GM18951 (cell line): ENCODE data around the gene MKKS.

Source experiments
- POLR2A ChIP-seq: IDR thresholded peaks from 4 replicates; pipeline ENCODE4 v1.6.1; 2011; ENCODE audit warnings: mild to moderate bottlenecking; ENCODE audit not compliant: insufficient read length, insufficient read depth; ENCODE audit errors: extremely low read depth
- in situ Hi-C: fragments of 300-500 bp; cut with MboI; formaldehyde crosslinking; loops from one replicate; pipeline ENCODE4 v1.12.0; 2022; ENCODE audit warnings: low sequenced_read_pairs, mixed read lengths, inconsistent platforms; ENCODE audit not compliant: unreplicated experiment

The MKKS gene

DNA sequence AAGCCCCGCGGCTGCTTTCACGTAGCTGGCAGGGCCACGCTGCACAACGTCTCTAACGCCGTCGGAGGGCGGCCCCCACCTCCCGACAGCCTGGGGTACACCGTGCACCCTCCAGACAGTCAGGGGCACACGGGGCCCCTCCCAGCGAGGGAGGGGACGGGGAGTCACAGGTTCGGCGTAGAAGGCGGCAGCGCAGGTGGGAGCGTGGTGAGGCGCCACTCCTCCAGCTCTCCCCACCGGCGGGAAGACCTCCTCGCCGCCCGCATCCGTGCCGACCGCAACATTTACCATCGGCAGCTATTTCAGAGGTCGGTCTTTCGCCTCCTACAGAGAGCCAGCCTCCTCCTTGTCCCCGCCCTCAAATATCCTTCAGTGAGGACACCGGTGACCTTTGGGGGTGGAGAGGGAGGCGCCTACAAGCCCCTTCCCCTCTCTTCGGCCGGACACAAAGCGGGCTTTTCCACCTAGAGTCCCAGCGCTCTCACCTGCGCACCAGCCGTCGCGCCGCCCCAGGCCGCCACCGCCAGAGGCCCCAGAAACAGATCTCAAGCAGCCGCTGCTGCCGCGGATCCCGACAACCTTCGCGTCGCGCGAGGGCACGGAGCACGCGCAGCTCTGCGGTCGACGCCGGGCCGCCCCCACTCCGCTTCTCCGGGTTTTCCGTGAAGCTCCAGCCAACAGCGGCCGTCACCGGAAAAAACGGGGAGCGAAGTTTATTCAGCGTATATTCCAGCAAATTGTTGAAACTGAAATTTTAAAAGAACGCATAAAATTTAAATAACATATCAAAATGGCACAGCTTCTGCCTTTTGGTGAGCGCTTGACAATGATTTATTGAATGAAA lies at the start of gene MKKS:
TSS of gene MKKS (minus strand) at position 600 of the 844 bp plus-strand sequence. CDS start 20,708 bp downstream, outside the sequence.
- in situ Hi-C loops: no loop called here

GRCh38 chr20:10483691-10484090 lies 49.7 kb upstream of the MKKS start:
- in situ Hi-C loops: no loop called here
- no peak for TF ChIP-seq POLR2A

More for the DNA sequence above, at the start of gene MKKS:
- TF ChIP-seq POLR2A: peak; percentile 73

GRCh38 chr20:10481676-10482075 lies 47.7 kb upstream of the MKKS start:
- TF ChIP-seq POLR2A: no peak
- in situ Hi-C loops: no loop called here

- in situ Hi-C loops: no loop called here
- no peak for TF ChIP-seq POLR2A
Measured at GRCh38 chr20:10478930-10479329, 44.9 kb upstream of the MKKS start.

DNA sequence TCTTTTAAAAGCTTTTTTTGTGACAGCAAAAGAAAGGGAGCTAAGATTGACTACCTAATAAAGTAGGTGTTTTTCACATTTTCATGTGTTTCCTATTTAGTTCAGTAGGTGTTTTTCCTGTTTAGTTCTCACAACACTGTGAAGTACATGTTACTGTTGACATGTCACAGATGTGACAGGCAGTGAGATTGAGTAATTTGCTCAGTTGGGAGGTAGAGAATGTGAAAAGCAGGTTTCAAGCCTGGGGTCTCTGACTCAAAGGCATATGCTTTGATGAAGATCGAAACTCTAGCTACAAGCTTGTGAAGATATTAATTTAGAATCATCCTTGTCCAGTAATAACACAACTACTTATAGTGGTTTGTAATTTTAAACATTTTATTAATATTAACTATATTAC lies 44.2 kb upstream of the MKKS start:
- TF ChIP-seq POLR2A: no peak
- in situ Hi-C loops: no loop called here

- no peak for TF ChIP-seq POLR2A
- in situ Hi-C loops: no loop called here
Measured at GRCh38 chr20:10476319-10476724, 42.3 kb upstream of the MKKS start.

DNA sequence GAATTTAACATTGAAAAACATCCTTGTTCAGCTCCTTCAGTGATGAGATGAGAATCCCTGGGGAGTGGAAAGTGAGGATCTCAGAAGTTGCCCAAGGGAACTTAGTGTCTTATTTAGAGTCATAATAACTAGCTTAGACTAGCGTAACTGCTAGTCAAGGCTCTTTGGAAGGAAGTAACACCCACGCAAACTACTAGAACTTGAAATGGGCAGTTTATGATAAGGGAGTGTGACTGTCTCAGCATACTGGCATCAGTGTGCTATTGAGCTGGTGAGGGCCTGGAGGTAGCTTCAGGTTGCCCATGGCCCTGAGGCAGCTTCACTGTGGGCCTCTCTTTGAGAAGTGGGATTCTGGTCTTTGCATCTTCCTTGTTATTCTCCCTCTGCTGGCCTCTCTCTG lies 41.2 kb upstream of the MKKS start:
- TF ChIP-seq POLR2A: no peak
- in situ Hi-C loops: no loop called here

DNA sequence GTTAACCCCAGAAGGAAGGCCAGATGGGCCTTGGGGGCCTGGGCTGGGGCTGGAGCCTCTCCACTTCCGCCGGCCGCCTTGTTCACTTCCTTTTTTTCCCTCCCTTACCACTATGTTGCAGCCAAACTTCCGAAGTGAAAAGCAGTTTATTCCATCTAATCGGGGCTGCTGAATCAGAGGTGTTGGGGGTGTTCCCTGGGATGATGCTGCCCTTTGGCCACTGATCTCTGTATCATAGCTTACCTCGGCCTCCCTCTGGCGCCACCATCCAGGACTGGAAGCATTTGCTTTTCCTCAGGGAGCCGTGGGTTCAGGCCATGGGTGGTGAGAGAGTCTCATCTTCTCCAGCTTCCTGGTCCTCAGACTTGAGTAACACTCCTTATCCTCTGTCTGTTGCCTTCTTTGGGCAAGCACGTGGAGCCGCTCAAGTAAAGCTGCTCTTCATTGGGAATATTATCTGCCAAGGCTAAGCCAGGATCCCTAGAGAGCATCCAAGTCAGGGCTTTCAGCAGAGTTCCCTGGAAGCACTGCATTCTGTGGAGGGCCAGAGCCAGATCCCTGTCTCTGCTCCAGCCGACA lies 40.7 kb upstream of the MKKS start:
- in situ Hi-C loops: no loop called here
- TF ChIP-seq POLR2A: no peak

DNA sequence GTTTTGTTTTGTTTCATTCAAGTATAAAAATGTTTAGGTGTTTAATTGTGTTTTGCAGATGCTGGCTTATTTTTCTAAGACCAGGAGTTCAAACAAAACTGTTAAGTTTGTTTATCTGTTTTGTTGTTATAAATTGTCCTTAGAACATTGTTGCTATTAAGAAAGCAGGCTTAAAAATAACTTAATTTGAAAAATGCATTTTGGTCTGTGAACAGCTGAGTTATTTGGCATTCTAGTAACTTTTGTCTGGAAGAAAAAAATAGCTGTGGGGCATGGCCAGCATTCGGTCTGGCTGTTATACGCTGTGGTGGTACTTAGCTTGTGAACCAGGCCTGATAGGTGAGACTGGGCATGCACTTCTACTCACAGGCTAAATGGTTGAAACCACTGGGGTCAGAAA lies 38.8 kb upstream of the MKKS start:
- TF ChIP-seq POLR2A: no peak
- in situ Hi-C loops: no loop called here

DNA sequence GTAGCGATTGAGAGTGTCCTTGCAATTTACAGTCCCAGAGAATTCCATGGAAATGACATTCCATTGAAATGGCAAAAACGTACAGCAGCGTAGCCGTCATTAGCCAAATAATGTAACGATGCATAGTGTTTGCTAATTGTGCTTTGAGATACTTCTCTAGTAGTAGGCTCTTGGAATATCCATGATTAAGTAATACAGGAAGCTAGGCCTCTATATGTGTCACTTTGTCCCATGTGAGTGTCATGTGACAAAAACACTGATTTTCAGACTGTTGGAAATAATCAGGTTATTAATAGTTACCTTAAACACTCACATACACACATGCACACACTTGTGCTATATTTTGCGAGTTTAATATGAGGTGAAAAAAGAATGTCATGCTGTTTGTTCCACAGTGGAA lies 36.3 kb upstream of the MKKS start:
- no peak for TF ChIP-seq POLR2A
- in situ Hi-C loops: no loop called here

DNA sequence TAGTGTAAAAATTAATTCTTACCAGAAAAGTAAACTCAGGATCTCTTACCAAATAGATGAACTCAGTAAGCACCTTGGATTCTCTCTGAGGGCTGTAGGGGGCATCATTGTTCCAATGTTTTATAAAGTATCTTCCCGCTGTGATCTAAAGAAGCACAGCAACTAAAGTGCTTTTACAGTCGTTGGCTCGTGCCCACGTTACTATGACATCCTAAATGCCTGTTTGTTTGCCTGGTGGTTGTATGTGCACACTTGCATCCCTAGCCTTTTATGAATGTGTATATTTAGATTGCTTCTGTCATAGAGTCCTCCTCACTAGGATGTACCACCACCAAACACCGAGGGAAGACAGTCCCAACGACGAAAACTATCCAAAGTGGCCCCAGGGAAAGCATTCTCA lies 35.6 kb upstream of the MKKS start:
- TF ChIP-seq POLR2A: no peak
- in situ Hi-C loops: no loop called here

DNA sequence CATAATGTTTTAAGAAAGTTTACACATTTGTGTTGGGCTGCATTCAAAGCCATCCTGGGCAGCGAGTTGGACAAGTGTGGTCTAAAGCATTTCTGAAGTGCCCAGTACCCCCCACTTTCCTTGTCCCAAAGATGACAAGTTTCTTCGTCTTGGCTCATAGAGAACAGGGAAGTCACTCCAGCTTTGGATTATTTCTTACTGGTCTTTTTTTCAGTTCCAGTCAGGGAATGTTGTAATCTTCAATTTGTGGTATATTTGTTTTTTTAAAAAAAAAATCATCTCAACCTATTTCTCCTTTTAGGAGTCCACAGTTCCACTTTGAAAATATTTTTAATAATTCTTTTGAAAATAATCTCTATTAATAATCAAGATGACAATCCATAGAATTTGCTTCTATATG lies 35.0 kb upstream of the MKKS start:
- no peak for TF ChIP-seq POLR2A
- in situ Hi-C loops: no loop called here

DNA sequence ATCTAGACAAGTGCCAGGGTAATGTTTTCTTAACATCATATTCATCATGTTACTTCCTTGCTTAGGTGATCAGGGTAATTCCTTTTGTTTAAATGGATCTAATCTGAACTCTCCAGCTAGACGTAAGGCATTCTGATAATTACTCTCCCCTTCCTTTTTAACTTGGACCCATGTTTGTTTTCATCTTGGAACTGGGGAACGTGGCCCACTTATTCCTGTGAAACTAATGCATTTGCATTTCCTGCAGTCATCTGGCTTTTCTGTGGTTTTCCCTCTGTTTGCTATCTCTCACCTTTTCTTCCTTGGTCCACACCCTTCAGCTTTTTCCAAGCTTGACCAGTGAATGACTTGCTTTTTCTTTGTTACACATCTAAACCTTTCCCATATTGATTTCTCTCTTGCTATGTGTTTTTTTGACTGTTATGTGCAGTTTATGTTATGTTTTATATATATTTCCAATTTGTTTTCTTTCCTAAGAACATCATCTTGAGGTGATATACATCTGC lies 34.4 kb upstream of the MKKS start:
- in situ Hi-C loops: no loop called here
- TF ChIP-seq POLR2A: no peak
